GM19372 (cell line): ENCODE results near the gene FYB1.

Experiments
- ATAC-seq: cut with Tn5 transposase; IDR thresholded peaks from one replicate; pipeline ENCODE4 v1.9.1; 2021; ENCODE audit warnings: mild to moderate bottlenecking, low read depth, moderate library complexity; ENCODE audit not compliant: unreplicated experiment

Gene FYB1

DNA sequence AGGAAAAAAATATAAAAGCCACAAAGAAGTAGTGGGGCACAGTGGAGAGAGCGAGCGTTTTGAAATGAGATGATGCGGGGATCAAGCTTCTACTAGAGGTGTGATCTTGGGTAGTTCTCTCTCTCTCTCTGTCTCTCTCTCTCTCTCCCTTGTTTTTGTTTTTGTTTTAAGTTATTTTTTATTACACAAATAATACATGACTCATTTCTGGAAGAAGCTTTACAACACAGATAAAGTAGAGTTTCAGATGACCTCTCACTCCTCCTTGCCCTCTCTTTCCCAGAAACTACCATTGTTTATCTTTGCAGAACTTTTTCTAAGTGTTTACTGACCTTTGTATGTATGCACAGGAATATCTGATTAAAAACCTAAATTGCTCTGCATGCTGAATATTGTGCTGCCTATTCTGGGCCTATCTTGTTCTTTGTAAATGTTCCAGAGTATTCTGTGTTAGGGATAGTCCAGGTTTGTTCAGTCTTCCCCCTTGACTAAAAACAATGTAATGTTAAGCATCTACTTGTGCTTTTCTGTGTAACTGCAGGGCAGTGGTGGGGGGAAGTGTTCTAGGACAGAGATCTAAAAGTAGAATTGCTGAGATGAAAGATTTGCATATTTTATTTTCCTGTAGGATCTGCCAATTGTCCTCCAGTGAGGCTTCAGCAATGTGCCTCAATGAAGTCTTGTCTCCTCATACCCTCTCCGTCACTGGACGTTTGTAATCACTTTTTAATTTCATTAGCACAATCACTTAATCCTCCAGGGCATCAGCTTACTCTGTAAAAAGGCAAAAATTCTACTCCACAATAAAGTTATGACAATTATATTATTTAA, 52.0 kb downstream of the FYB1 start:
- ATAC-seq = no peak

DNA sequence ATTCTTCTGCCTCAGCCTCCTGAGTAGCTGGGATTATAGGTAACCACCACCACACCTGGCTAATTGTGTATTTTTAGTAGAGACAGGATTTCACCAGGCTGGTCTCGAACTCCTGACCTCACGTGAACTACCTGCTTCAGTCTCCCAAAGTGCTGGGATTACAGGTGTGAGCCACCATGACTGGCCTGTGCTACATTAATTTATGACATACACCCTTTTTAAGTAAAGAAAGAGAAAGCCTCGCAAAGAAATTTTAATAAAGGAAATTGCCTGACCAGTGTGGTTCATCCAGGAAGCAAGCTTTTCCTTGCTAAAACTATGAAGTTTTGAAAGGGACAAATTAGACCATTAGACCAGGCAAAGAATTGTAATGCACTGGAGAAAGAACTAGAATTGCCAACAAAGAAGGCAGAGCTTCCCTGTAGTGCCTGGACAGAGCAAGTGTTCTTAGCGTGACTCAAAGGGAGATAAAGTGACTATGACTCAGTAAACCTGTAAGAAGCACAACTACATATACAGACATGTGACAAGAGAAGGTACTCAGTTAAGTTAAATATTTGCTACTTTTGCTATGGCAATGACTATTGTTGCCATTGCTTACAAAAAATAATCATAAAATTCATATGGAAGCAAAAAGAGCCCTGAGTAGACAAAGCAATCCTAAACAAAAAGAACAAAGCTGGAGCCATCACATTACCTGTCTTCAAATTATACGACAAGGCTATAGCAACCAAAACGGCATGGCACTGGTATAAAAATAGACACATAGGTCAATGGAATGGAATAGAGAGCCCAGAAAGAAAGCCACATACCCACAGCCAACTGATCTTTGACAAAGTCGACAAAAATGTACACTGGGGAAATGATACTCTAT, 54.6 kb downstream of the FYB1 start:
- ATAC-seq = no peak

DNA sequence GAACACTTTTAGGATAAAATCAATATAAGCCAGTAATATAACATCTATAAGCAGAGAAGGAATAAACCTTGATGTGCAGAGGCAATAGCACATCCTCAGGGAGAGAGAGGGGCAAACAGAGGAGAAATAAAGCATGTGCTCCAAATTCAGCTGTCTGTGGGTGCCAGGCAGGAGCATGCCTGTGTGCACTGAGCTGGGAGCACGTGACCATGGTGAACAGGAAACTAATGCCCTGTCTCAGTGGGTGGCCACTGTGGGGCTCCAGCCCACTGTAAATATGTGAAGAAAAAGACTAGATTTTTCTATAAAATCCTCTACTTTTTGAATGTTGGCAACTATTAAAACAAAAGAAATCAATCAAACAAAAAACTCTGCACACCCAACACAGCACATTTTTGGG, 55.3 kb downstream of the FYB1 start:
- ATAC-seq = no peak

DNA sequence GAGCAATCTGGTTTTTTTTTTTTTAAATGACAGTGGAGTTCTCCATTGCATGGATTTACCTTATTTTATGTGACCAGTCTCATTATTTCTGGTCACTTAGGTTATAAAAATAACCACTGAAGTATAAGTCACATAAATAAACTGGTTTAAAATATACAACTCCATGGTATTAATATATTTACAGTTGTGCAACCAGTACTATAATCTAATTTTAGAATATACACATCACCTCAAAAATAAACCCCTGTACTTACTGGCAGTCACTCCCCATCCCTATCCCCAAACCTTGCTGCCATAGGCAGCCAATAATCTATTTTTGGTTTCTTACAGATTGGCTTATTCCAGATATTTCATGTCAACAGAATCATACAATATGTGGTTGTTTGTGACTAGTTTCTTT, 57.8 kb downstream of the FYB1 start:
- ATAC-seq = no peak

DNA sequence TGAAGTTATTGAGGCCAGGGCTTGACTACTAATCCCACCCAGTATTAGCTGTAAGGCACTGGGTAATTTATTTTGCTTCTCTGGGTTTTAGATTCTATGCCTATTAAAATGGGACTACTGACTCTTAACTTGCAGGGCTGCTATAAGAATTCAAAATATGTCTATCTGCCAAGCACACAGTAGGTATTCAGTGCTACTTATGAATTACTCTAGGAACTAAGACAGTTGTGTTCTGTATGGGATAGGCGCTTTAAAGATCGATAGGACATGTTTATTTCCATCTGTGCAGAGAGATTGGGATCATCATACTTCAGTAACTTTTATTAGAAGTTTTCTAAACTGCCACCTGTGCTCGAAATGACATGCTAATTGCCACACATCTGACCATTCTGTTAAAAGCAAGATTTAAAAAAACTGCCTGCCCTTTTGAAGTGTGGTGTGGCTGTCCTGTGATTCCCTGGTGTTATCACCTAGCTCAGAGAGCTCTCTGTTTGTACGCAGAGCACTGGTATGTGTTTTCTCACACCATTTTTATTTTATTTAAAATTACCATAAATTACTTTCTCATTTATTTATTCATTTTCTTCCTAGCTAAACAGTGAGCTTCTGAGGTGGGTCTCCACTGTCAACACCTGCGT, 58.7 kb downstream of the FYB1 start:
- no peak for ATAC-seq

DNA sequence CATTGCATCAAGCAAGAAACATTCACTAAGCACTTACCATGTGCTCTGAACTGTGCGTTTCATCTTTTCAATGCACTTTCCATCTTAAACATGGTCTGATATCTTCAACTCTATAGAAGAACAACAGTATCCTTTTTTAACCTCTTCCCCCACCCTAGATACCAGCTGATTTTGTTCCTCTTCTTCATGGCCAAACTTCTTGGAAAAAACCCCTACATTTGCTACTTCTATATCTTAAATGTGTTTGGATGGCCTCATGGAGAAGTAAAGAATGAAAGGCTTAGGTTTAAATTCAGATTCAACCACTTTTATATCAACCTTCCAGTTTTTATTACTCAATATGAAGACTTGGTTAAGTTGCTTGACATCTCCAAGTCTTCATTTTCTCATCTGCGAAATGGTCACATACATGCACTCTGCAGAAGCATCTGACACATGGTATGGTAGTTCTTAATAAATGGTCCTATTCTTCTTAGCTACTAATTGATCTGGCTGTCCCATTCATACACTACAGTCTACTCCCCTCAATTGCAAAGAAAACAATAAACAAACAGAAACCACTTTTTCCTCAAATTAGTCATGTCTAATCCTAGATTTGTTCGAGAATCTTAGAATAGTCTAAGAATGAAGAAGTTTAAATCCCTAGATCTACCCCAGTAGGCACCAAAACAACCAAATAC, 59.4 kb downstream of the FYB1 start:
- no peak for ATAC-seq

DNA sequence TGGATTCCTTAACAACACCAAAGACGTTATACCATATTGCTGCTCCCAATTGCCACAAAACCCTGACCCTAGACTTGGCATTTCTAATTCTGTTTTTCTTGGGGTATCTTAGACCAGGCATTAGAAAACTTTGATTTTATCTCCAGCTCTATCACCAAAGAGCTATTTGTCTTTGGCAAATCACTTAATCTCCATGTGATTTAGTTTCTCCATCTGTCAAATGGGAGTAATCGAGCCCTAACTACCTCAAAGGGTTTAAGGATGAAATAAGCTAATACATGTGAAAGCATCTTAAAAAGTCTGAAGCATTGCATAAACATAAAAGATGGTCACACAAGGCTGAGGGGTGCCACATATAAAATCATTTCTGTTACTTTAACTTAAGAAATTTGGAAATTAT, 60.6 kb downstream of the FYB1 start:
- ATAC-seq = no peak

DNA sequence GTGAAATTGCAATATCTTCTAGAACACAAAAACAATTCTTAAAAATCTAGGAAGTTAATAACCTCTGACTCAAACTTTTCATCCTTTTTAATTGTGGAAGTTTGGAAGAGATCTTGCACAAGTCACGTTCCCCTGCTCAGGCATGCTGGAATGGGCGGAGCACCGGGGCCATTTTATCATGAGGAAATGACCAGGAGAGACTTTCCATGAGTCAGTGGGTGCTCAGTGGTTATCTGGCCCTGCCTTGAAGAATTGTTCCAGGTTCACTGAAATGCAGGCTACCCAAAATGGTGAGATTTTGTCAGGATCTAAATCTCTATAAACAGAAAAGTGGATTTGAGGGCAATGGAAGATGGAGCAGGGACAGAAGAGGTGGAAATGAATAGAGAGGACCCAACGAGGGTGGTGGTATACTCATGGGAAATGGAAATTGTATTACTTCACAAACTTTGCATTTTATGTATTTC, 61.2 kb downstream of the FYB1 start:
- no peak for ATAC-seq

DNA sequence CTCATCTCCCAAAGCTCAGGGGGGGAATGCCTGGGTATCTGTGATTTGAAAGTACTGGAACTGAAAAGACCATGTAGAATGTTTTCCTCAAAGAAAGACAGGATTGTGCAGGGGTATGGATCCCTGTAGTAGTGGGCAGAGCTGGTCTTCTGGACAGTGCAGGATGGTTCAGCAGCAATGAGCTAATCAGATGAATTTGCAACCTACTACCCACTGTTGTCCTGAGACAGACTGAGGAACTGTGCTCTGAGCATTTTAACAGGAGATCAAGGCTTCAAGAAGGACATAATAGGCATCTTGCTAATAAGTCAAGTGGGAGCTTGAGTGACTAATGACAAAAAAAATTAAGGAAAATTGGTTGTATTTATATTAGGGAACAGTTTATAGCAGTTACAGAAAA, 61.7 kb downstream of the FYB1 start:
- no peak for ATAC-seq

DNA sequence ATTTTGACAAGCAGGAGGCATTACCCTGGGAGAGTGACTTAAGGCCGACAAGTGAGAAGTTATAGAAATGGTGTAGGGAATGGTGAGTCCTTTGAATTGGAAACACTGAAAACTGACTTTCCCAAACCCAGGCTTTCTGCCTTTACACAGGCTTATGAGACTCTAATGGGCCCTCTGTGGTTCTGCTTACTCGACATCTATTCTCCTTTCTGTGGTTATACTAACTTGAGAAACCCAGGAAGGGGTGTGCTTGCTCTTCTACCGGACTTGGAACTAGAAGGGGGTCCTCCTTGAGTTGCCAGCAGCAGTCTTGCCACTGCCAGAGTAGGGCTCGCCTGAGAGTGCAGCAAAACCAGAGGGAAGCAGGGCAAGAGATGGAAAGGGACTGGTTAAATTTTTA, 63.3 kb downstream of the FYB1 start:
- no peak for ATAC-seq

DNA sequence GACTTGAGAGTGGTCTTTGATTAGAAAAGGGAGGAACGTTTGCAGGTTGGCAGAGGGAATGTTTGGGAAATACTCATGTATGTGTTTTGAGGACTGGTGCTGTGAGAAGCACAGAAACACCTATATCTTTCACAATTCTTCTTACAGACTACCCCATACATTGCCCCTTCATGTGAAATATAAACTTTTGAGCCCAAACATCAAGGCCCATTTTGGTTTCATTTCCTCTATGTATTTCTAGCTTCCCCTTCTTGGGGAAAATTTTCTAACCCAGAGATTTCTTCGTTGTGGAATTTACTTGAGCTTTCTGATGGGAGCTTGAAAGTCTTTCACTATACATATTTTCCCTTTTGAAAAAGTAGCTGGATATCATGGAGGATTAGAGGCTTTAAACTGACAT, 67.6 kb downstream of the FYB1 start:
- ATAC-seq = no peak

DNA sequence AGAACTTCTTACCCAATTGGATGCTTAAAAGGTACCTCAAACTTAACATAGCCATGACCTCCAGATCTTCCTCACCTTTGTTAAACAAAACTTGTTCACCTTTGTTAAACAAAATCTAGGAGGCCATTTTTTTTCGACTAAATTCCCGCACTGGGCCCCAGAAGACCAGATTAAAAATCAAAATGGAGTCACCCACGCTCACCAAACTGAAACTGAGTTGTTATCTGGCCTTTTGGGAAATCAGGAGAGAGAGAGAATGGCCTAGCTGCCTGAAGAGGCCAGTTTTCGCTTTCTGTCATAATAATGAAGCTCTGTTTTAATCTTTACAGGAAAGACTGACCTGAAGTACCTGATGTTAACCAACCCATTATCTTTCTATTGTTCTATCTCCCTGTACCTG, 69.4 kb downstream of the FYB1 start:
- no peak for ATAC-seq

DNA sequence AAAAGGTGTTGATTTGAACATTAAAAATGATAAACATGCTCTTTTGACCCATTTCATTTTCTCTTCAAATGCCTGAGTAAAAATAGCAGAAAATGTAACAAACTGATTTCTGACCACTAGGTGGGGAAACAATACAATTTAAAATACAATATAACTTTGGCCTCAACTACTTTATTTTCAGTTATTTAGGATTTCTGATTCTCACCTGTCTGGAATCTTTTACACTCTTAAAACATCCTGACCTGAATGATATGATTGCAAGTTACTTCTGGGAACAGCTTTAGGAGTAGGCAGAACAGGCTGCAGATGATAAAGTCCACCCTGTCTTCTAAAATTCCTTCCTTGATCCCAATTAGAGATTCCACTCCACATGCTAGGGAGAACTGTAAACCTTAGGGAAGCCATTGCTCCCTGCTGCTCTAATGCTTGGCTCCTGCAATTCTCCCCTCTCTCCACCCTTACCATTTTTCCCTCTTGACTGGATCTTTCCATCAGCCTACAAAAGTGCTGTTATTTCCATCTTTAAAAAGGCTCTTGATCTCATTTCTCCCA, 70.3 kb downstream of the FYB1 start:
- no peak for ATAC-seq

DNA sequence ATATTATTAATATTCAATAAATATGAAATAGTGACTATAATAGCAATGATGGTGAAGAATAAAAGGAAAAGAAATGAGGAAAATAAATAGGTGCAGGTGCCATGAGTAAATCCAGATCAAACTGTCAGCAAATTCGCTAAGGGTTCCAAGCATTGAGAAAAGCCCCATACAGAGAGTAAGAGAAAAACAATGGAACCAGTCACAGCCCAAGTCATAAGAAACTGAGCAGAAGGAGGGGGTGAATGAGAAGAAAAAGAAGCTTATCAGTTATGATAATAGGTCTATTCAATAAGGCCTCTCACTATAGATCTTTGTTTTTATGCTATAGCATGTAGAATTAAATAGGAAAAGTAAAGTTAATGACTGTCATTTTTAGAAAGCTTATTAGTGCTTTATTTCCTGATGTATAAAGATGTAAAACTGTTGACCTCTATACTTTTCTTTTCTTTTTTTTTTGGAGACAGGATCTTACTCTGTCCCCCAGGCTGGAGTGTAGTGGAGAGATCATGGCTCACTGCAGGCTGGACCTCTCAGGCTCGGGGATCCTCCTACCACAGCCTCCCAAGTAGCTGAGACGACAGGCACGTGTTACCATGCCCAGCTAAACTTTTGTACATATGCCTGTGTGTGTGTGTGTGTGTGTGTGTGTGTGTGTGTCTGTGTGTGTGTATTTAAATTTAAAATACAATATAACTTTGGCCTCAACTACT, 72.4 kb downstream of the FYB1 start:
- ATAC-seq = no peak

DNA sequence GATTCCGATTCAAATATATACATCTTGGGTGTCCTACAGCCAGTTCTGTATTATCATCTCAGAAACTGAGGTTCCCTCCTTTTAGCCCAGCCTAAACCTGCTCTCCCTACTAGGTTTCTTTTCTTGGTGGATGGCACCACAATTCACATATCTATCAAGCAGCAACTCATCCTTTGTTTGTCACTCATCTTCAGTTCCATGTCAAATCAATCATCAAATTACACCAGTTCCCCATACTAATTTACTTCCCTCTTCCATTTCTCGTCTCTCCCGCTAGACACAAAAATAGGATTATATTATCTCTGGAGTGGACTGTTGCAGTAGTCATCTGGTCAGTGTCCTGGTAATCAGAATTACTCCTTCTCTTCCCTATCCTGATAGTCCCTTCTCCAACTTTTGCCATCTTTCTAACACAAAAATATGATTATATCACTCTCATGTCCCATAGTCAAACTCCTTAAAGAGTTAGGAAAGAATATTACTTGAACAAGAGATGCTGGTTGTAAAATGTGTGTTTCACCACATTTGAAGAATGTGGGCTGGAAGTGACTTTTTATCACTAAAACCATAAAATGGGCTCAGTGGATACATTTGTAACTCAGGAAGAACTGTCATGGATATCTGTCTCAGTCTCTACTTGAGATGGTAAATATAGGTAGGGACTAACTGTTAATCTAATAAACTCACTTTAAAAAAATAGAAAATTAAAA, 76.1 kb downstream of the FYB1 start:
- ATAC-seq = no peak

DNA sequence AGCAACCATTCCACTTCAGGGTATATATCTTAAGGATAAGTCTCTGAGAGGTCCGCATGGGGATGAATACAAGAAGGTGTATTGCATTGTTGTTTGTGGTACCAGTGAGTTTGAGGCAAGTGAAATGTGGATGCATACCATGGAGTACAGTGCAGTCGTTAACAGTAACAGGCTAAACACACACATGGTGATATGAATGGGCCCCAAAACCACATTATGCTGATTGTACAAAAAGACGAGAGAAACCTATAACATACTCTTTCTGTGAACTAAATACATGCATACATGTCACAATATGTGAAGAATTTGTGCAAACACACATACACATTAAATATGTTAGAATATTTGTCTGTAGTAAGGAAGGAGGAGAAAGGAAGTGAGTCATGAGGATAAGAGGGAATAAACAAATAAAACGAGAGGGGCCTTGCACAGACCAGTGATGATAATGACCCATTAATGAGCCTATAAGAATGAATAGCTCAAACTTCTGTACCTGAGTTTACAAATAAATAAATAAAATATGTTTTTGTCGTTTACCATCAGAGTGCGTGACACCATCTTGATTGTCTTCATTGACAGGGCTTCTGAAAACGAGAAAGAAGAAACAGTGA, 78.7 kb downstream of the FYB1 start:
- no peak for ATAC-seq

DNA sequence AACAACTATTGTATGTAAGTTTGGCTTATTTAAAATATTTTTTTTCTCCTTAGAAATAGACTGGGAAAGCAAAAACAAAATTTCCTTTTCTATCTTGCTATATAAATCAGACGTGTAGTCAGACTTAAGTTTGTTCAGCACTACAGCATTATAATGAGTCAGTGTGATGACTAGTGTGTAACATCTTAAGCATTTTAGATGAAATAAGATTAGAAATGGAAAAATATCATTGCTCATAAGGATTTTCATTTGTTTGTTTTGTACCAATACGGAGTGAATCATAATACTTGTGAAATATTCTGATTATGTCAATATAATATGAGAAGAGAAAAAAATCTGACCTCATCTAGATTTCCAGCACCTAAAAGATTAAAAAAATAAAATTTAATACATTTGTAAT, 80.5 kb downstream of the FYB1 start:
- no peak for ATAC-seq

DNA sequence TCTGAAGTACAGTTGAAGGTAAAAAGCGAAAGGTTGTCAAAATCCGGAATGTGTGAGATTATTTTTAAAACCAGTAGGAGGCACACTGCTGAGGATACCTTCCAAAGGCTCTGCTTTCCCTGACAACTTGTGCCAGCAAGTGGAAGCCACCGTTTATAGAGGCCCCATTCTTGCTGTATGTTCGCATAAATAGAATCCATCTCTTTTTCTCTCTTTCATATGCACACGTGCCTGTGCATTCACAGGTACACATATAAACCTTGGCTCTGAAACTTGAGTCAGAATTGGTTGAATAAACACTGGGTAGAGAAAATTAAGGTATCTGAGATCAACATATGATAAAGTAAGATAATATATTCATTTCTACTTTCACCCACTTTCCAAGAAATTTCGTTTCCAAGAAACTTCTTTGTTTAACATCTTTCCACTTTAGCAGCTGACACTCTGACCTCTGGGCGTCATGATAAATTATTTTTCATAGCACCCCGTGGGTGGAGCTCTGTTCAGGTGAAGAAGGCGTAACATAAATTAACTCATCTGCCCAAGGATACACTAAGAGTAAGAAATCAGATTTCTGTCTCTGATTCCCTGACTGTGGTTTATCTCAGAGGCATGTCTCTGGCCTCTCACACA, 81.4 kb downstream of the FYB1 start:
- no peak for ATAC-seq
